HG03565 (cell line): ENCODE results near the gene PPP1R3A.
"Not testable (repeated sequence)": the region's sequence is repeated elsewhere in the genome, so short reads cannot be mapped to it uniquely, and the experiment has no call there.

ENCODE experiments used
- ATAC-seq: cut with Tn5 transposase; IDR thresholded peaks from one replicate; pipeline ENCODE4 v1.9.1; 2021; ENCODE audit warnings: mild to moderate bottlenecking, moderate library complexity; ENCODE audit not compliant: unreplicated experiment

PPP1R3A gene

DNA sequence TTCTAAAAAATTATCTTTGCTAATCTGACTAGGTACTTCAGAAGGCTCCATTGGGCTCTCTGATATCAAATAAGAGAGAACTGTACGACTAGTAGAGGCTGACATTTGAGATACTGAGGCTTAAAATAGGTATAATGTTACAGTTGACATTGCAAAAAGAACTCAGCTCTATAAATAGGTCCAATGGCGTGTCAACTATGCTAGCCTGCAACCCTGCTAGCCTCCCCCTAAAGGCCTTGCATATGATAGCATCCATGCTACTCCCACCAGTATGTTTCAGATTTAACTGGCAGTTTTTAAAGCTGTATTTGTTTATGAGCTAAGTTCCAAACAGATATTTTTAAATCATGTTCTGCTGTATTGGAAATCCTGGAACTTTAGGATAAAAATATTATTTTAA lies at the start of gene PPP1R3A:
Gene PPP1R3A, minus strand, starts transcription at position 64 of the 400 bp plus-strand sequence. Its CDS starts 13 bp downstream, at position 51.
- no peak for ATAC-seq

DNA sequence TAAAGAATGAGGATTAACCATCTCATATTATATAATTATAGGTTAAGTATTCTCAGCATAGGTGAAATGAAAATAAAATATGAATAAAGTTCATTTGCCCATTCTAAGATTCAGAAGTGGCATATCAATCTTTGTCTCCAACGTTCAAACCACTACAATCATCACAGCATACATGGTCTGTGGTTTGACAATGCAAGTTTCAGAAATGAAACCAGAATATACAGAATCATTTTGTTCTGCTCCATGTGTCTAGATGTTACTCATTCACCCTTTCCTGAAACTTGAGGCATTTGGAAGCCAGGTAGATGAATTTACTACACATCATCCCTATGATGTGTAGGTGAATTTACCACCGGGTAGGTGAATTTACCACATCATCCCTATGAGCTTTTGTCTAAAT lies 44.5 kb upstream of the PPP1R3A start:
- no peak for ATAC-seq

DNA sequence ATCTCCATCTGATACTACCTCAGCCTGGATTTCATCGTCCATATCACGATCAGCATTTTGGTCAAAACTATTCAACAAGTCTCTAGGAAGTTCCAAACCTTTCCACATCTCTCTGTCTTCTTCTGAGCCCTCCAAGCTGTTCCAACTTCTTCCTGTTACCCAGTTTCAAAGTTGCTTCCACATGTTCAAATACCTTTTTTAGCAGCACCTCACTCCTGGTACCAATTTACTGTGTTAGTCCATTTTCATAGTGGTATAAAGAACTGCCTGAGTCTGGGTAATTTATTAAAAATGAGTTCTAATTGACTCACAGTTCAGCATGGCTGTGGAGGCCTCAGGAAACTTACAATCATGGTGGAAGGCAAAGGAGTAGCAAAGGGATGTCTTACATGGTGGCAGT lies 41.1 kb upstream of the PPP1R3A start:
- ATAC-seq, result no peak

- ATAC-seq, result no peak
Measured at GRCh38 chr7:113955157-113955556, 36.3 kb upstream of the PPP1R3A start.

- ATAC-seq, result no peak
Measured at GRCh38 chr7:113953553-113953952, 34.7 kb upstream of the PPP1R3A start.

DNA sequence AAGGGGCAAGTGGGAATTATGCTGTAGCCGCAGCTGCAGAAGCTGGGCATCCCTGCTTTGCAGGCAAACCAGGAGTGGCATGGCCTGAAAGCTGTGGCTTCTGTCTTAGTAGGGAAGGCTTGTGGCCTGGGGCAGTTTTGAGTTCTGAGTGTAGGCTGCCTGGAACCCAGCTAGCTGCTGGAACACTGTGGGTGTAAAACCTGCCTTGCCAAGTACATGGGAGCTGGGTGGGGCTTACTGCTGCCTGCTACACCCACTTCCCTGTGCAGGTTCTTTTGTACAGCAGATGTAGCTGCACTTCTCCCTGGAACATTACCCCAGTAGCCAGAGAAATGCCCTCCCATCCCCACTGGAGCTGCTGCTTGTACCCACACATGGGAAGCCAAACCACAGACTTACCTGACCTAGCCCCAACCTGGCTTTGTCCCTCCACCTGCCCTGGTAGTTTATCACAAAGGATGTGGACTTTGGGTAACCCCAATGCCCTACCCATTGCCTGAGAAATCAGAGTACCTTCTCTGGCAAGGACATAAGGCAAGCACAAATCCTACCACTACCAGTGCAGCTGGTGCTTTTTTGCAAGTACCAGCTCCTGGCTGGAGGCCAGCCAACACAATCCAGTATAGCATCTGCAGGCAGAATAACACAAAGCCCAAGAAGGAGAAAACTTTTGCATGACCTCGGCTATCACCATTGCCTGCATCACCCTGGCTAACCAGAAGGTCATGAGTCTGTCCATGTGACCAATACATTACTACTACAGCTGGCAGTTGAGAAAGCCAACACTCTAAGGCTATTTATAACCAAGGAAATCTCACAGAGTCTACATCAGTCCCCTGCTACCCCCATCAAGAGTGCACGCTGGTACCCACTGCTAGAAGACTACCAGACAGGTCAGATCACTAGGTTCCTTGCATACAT lies 26.5 kb upstream of the PPP1R3A start:
- ATAC-seq, result no peak

DNA sequence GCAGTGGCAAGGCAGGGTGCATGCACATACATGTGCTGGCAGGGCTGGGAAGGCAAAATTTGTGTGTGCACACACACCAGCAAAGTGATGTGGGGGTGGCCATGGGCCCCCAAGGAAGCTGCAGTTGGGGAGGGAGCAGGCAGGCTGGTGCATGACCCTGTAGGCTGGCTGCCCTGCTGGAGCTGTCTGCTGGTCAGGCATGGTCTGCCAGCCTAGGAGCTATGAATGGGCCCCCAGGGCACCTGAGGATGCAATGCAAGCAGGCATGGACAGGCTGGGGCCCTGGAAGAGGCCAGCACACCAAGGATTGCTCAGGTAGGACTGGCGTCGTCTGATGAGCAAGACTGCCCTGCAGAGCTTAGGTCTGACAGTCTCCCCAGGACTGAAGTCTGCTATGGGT lies 18.2 kb upstream of the PPP1R3A start:
- no peak for ATAC-seq

GRCh38 chr7:113936535-113936934 lies 17.7 kb upstream of the PPP1R3A start:
- no peak for ATAC-seq

GRCh38 chr7:113929389-113929788 lies 10.6 kb upstream of the PPP1R3A start:
- ATAC-seq, result not testable (repeated sequence)

DNA sequence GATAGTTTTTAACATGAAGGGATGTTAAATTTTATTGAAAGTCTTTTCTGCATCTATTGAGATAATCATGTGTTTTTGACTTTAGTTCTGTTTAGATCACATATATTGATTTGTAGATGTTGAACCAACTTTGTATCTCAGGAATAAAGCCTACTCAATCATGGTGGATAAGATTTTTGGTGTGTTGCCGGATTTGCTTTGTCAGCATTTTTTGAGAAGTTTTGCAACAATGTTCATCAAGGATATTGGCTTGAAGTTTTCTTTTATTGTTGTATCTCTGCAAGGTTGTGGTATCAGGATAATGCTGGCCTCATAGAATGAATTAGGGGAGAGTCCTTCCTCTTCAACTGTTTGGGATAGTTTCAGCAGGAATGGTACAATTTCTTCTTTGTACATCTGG lies 9.3 kb upstream of the PPP1R3A start:
- ATAC-seq, result no peak

- no peak for ATAC-seq
Measured at GRCh38 chr7:113922049-113922448, 3.2 kb upstream of the PPP1R3A start.

- no peak for ATAC-seq
Measured at GRCh38 chr7:113921363-113921762, 2.6 kb upstream of the PPP1R3A start.

GRCh38 chr7:113917840-113918239 lies 969 bp downstream of the PPP1R3A start:
- ATAC-seq, result no peak

GRCh38 chr7:113915956-113916355 lies 2.9 kb downstream of the PPP1R3A start:
- ATAC-seq, result no peak

DNA sequence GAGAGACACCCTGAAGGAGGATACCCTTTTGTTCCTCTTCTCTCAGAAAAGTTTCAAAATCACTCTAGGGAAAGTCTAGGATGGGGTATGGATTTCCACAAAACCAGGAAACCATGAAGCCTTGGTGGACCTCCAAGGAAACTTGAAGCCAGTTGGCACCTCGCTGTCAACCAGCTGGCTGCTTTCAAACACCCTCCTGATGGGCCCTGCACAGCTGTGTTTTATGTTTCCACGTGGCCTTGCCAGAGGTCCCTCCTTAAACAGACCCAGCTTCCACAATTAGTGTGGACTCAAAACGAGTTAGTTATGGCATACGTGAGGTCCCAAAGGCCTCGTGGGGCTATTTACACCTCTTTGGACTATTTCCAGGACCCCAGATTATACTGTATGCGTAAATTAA lies 5.9 kb downstream of the PPP1R3A start:
- ATAC-seq, result no peak

DNA sequence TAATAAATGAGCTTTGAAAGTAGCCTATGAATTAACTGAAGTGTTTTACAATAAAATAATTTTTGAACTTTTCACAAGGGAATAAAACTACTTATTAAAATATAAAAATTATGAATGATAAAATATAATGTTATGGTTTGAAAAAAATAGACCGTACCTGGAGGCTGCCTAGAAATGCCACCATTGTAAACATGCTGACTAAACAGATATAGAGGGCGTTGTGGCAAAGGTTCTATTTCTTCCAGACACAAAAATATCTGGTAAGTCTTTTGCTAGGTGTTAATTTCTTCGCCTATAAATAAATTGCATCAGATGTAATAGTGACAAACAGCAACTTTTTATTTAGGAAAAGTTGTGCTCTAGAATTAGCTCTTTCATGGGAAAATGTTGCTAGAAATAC lies 11.2 kb downstream of the PPP1R3A start:
- no peak for ATAC-seq

GRCh38 chr7:113904521-113904920 lies 14.3 kb downstream of the PPP1R3A start:
- no peak for ATAC-seq

- no peak for ATAC-seq
Measured at GRCh38 chr7:113892818-113893217, 26.0 kb downstream of the PPP1R3A start.

GRCh38 chr7:113891828-113892227 lies 27.0 kb downstream of the PPP1R3A start:
- ATAC-seq, result no peak

DNA sequence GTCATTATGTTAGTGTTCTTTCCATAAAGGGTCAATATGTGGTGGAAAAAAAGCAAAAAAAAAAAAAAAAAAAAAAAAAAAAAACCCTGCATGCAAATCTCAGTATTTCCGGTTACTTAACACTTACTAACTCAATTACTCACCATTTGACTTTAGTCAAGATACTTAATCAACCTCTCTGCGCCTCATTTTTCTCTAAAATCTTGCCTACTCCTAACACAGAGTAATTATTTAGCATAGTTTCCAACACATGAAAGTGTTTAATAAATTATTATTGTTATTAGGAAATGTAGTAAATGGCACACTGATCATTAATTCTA lies 27.8 kb downstream of the PPP1R3A start:
- ATAC-seq, result no peak

GRCh38 chr7:113890331-113891030 lies 28.3 kb downstream of the PPP1R3A start:
- no peak for ATAC-seq

DNA sequence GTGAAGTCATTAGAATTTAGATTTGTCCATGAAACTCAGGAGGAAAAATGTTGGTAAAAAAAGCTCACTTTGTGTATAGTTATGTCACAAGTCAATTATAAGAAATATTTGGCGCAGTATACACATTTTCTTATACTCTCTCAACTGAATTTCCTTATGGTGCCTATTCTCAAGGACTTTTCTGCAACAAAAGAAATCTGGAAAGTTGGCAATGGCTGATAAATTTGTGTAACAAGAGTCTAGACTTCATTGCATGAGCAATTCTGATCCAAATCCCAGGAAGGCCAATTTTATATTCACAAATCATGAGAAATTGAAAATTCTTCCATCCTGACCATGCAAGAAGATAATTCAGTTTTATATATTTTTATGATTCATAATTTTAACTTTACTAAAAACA lies 35.7 kb downstream of the PPP1R3A start:
- ATAC-seq, result no peak
